Lower leg skin (tissue), 3 donors: ENCODE data around the gene ZNF451.

Experiments used
- POLR2A ChIP-seq, 2 donors: fragments of 450-650 bp; IDR thresholded peaks; one replicate each; pipeline ENCODE4 v1.6.1; 2016 to 2017; ENCODE audit warnings: antibody characterized with exemption in 2 of 2, mild to moderate bottlenecking in 1 of 2, moderate library complexity in 1 of 2
- TF ChIP-seq, protein P1 (sequence below), 3 donors: fragments of 450-650 bp; IDR thresholded peaks; one replicate each; pipeline ENCODE4 v1.5.1; 2016; ENCODE audit warnings: antibody characterized with exemption in 3 of 3, mild to moderate bottlenecking in 3 of 3, moderate library complexity in 2 of 3

DNA sequence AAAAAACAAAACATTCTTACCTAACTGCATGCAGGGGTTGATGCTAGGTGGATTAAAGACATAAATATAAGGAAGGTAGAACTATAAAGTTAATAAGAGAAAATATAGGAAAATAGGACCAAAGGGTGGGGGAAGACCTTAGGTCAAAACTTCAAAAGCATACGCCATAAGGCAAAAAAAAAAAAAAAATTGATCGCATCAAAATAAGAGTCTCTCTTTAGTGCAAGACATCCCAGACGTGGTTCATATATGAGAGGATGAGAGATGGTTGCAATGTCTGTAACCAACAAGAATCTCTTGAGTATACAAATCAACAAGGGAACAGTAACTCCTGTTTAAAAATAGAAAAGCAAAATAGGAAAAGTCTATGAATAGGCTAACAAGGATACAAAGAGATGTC lies 90.6 kb downstream of the ZNF451 start:
- TF ChIP-seq, protein P1, sequence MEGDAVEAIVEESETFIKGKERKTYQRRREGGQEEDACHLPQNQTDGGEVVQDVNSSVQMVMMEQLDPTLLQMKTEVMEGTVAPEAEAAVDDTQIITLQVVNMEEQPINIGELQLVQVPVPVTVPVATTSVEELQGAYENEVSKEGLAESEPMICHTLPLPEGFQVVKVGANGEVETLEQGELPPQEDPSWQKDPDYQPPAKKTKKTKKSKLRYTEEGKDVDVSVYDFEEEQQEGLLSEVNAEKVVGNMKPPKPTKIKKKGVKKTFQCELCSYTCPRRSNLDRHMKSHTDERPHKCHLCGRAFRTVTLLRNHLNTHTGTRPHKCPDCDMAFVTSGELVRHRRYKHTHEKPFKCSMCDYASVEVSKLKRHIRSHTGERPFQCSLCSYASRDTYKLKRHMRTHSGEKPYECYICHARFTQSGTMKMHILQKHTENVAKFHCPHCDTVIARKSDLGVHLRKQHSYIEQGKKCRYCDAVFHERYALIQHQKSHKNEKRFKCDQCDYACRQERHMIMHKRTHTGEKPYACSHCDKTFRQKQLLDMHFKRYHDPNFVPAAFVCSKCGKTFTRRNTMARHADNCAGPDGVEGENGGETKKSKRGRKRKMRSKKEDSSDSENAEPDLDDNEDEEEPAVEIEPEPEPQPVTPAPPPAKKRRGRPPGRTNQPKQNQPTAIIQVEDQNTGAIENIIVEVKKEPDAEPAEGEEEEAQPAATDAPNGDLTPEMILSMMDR (IDR thresholded peaks at IDR 0.05): no peak
- no peak for TF ChIP-seq POLR2A (IDR thresholded peaks at IDR 0.05)
